Measurements from ENCODE around the gene CACNA2D2.
A peak's percentile ranks its signal among the peaks of the same experiment; 100 is the strongest.

The CACNA2D2 gene

GRCh38 chr3:50322386-50323091 lies 180.9 kb downstream of the CACNA2D2 start, which contains the start of gene HYAL2:
HYAL2 (minus strand) TSS chr3:50322745; CDS start chr3:50320489, 2,256 bp downstream.
- no peak for DNase-seq

GRCh38 chr3:50322115-50322385 lies 181.4 kb downstream of the CACNA2D2 start:
- DNase-seq = no peak

GRCh38 chr3:50321336-50322114 lies 181.9 kb downstream of the CACNA2D2 start:
- peak; percentile 69 for DNase-seq

- DNase-seq = no peak
Observed at GRCh38 chr3:50320853-50321335, 182.5 kb downstream of the CACNA2D2 start.

GRCh38 chr3:50319894-50320625 lies 183.4 kb downstream of the CACNA2D2 start:
- DNase-seq = no peak

GRCh38 chr3:50319181-50319893 lies 184.1 kb downstream of the CACNA2D2 start:
- no peak for DNase-seq

- DNase-seq = no peak
Observed at GRCh38 chr3:50318615-50319014, 184.8 kb downstream of the CACNA2D2 start.

GRCh38 chr3:50318163-50318562 lies 185.3 kb downstream of the CACNA2D2 start:
- DNase-seq = no peak

- DNase-seq = no peak
Observed at GRCh38 chr3:50317300-50317699, 186.1 kb downstream of the CACNA2D2 start.

GRCh38 chr3:50316657-50317242 lies 186.7 kb downstream of the CACNA2D2 start:
- DNase-seq = peak; percentile 85

- no peak for DNase-seq
Observed at GRCh38 chr3:50314816-50315215, 188.6 kb downstream of the CACNA2D2 start.

GRCh38 chr3:50314342-50314741 lies 189.1 kb downstream of the CACNA2D2 start:
- no peak for DNase-seq

Data from NCI-H226 (cell line).